ENCODE measurements around the gene GALNT17.

The GALNT17 gene

GRCh38 chr7:71345117-71345884 lies 213.4 kb downstream of the GALNT17 start:
- no peak for DNase-seq

- DNase-seq: no peak
Observed at GRCh38 chr7:71348821-71349681, 217.1 kb downstream of the GALNT17 start.

- DNase-seq: no peak
Observed at GRCh38 chr7:71349682-71350481, 217.9 kb downstream of the GALNT17 start.

- DNase-seq: no peak
Observed at GRCh38 chr7:71350680-71351079, 218.7 kb downstream of the GALNT17 start.

GRCh38 chr7:71354716-71355115 lies 222.8 kb downstream of the GALNT17 start:
- DNase-seq: no peak

- DNase-seq: no peak
Observed at GRCh38 chr7:71361451-71362032, 229.6 kb downstream of the GALNT17 start.

GRCh38 chr7:71362240-71362639 lies 230.3 kb downstream of the GALNT17 start:
- DNase-seq: no peak

- no peak for DNase-seq
Observed at GRCh38 chr7:71363223-71363622, 231.3 kb downstream of the GALNT17 start.

GRCh38 chr7:71363627-71364026 lies 231.7 kb downstream of the GALNT17 start:
- DNase-seq: no peak

GRCh38 chr7:71364551-71364950 lies 232.6 kb downstream of the GALNT17 start:
- DNase-seq: no peak

GRCh38 chr7:71372991-71373390 lies 241.0 kb downstream of the GALNT17 start:
- DNase-seq: no peak

- no peak for DNase-seq
Observed at GRCh38 chr7:71377062-71377461, 245.1 kb downstream of the GALNT17 start.

- DNase-seq: no peak
Observed at GRCh38 chr7:71377469-71377868, 245.5 kb downstream of the GALNT17 start.

GRCh38 chr7:71384094-71384493 lies 252.2 kb downstream of the GALNT17 start:
- DNase-seq: no peak

- no peak for DNase-seq
Observed at GRCh38 chr7:71385330-71385729, 253.4 kb downstream of the GALNT17 start.

GRCh38 chr7:71386152-71386785 lies 254.3 kb downstream of the GALNT17 start:
- no peak for DNase-seq

GRCh38 chr7:71388181-71388580 lies 256.2 kb downstream of the GALNT17 start:
- DNase-seq: no peak

- DNase-seq: no peak
Observed at GRCh38 chr7:71389976-71390375, 258.0 kb downstream of the GALNT17 start.

- DNase-seq: no peak
Observed at GRCh38 chr7:71393661-71394060, 261.7 kb downstream of the GALNT17 start.

- DNase-seq: no peak
Observed at GRCh38 chr7:71402684-71403083, 270.7 kb downstream of the GALNT17 start.

GRCh38 chr7:71403202-71403946 lies 271.4 kb downstream of the GALNT17 start:
- DNase-seq: no peak

Measured in NCI-H1417 treated with DMSO at 0.1 percent for 48 hours (cell line).